Heart left ventricle (tissue), 16 donors: ENCODE measurements around the gene MPZL1. TPM values are rescaled to one million over a fixed set of nuclear protein-coding genes. Genes with fewer than 3 reads are reported as not detected.

ENCODE experiments used
- ATAC-seq, 4 donors: fragments of 200-7000 bp; cut with Tn5 transposase; one replicate each; pipeline ENCODE4 v1.9.1; 2020 to 2022; ENCODE audit warnings: moderate library complexity in 4 of 4, mild to moderate bottlenecking in 3 of 4, moderate number of reproducible peaks in 1 of 4
- DNase-seq, 5 donors: peaks; one replicate each; pipeline ENCODE4 v3.0.0-alpha.2; 2020
- H3K27ac ChIP-seq, 12 donors: fragments of 200-600 bp; sonication (generic) in 4 of 12; one replicate each; pipeline versions ENCODE4 v1.5.0 to v1.8.0; 2016 to 2022; ENCODE audit warnings: mild to moderate bottlenecking in 2 of 12
- H3K27me3 ChIP-seq, 9 donors: fragments of 200-600 bp; sonication (generic) in 2 of 9; one replicate each; pipeline versions ENCODE4 v1.5.1 to v1.8.0; 2016 to 2022; ENCODE audit warnings: mild to moderate bottlenecking in 3 of 9
- H3K36me3 ChIP-seq, 9 donors: fragments of 200-600 bp; sonication (generic) in 2 of 9; one replicate each; pipeline versions ENCODE4 v1.5.0 to v1.8.0; 2018 to 2022; ENCODE audit warnings: mild to moderate bottlenecking in 2 of 9
- H3K4me1 ChIP-seq, 12 donors: fragments of 200-600 bp; sonication (generic) in 4 of 12; one replicate each; pipeline versions ENCODE4 v1.5.0 to v1.8.0; 2016 to 2022; ENCODE audit warnings: mild to moderate bottlenecking in 3 of 12
- H3K4me3 ChIP-seq, 12 donors: fragments of 200-600 bp; sonication (generic) in 4 of 12; one replicate each; pipeline versions ENCODE4 v1.5.0 to v1.8.0; 2017 to 2022; ENCODE audit warnings: mild to moderate bottlenecking in 9 of 12, moderate library complexity in 4 of 12
- H3K9me3 ChIP-seq, 12 donors: fragments of 200-600 bp; sonication (generic) in 4 of 12; one replicate each; pipeline versions ENCODE4 v1.5.0 to v1.8.0; 2016 to 2022; ENCODE audit warnings: mild to moderate bottlenecking in 1 of 12
- CTCF ChIP-seq, 12 donors: fragments of 200-600 bp; sonication (generic) in 4 of 12; IDR thresholded peaks; one replicate each; pipeline versions ENCODE4 v1.5.0 to v1.8.0; 2018 to 2022; ENCODE audit warnings: antibody characterized with exemption in 12 of 12, mild to moderate bottlenecking in 5 of 12
- POLR2A ChIP-seq, 2 donors: fragments of 450-650 bp; IDR thresholded peaks; one replicate each; pipeline ENCODE4 v1.6.1; 2017; ENCODE audit warnings: antibody characterized with exemption in 2 of 2, mild to moderate bottlenecking in 2 of 2, moderate library complexity in 2 of 2
- WGBS, 4 donors: extraction: QIAGEN DNeasy Blood & Tissue Kit in 2 of 4; methylation state at CpG; one replicate each; pipeline versions ENCODE4 v1.1.5 to v1.1.7; 2013 to 2018; 5-methylcytosine and 5-hydroxymethylcytosine counted together
- intact Hi-C, 10 donors: fragments of 100-400 bp; cut with DNase I; formaldehyde crosslinking; loops; one replicate each; pipeline versions ENCODE4 v1.11.1 to v1.14.2; 2022
- polyA plus RNA-seq, 2 donors: library from polyadenylated mRNA; stranded (reverse); fragments of 200-250 nt; gene quantifications; one replicate each; pipeline ENCODE4 v1.2.3, GENCODE V29; 2013
- total RNA-seq, 9 donors: library from RNA; depleted of rRNA in 2 of 9; stranded (reverse); fragments of >200 nt in 2 of 9; fragmentation: NEBNext Ultra II Directional in 3 of 9; extraction: Animal tissue kit (Norgen Biotek cat#: 25700) in 3 of 9; gene quantifications; one replicate each; pipeline versions ENCODE4 v1.1.0 to v1.2.4, GENCODE V29; 2016 to 2023
- donor health status: ischemic (EF 13 %, LVEDD 7.1; RV severe dilation, severe dysfunction).
- donor health status: healthy with polysubstance abuse.
- donor health status: DM: no; HTN: yes; CAD: no.
- donor health status: DM: no; HTN: no; CAD: no.
- donor health status: ischemic (EF 25% LVEDD 6.9; RV normal size, moderate dysfunction).
- donor health status: ischemic (EF 25% LVEDD 5.7; RV mildly dilated, moderate dysfunction).
- donor health status: healthy.
- donor health status: DM: yes; HTN: yes; CAD: no.
- donor health status: ischemic (EF 35%, LVEDD 5.7; RV mildly dilated, moderate dysfunction).
- donor health status: nonischemic (EF 11% LVEDD 7.7; RV severe dilation, severe dysfunction).
- donor health status: DM: yes; HTN: yes; CAD: no.
- donor health status: PGD.
- donor health status: ischemic (EF 29% LVEDD 5.4; RV normal size, mild dysfunction).
- donor health status: nonischemic (EF 23%, LVEDD 6.1; RV moderate dilation, normal function).

The MPZL1 gene
- total and polyA plus RNA-seq, 11 donors = 7.0 to 56.3 (median 29.4) TPM

- no peaks in the 10 kb centered on the region for H3K9me3 ChIP-seq
- peaks cover 0 to 16% (median 5%) of the 10 kb centered on the region in 12 donors for H3K4me1 ChIP-seq
- intact Hi-C loops = loop anchor here in 1 of 10 donors (5.0 kb wide), 1 partner anchor 33 kb away; no protein-coding TSS in a partner anchor
- no peak overlapping the region for H3K4me3 ChIP-seq
- ATAC-seq (peak in 1 of 4 donors; percentile 14), DNase-seq (no peak)
- H3K27ac ChIP-seq = no peak overlapping the region
- WGBS, 4 donors = 78 to 93% (median 85%) methylated on average over 5 of the region's 5 CpGs
- TF ChIP-seq POLR2A (IDR thresholded peaks at IDR 0.05) (no peak), CTCF (IDR thresholded peaks at IDR 0.05) (no peak)
- no peaks in the 10 kb centered on the region for H3K27me3 ChIP-seq
- peaks cover 0 to 47% (median 41%) of the 10 kb centered on the region in 9 donors for H3K36me3 ChIP-seq
These were observed 68.3 kb downstream of the MPZL1 start for GRCh38 chr1:167790117-167790516.

GRCh38 chr1:167791281-167792187 lies 69.8 kb downstream of the MPZL1 start:
- H3K4me1 ChIP-seq = peaks cover 0 to 31% (median 15%) of the 10 kb centered on the region in 12 donors
- H3K27me3 ChIP-seq = no peaks in the 10 kb centered on the region
- ATAC-seq (peak; percentile 33 to 79 (median 57)), DNase-seq (peak in 4 of 5 donors; percentile 33 to 59 (median 44))
- intact Hi-C loops = loop anchor here in 1 of 10 donors (5.0 kb wide), 1 partner anchor 34 kb away; no protein-coding TSS in a partner anchor
- 58 to 76% (median 62%) methylated on average over 5 of the region's 5 CpGs for WGBS, 4 donors
- peak overlapping the region in 9 of 12 donors; percentile 7 to 60 (median 40) for H3K27ac ChIP-seq
- TF ChIP-seq POLR2A (IDR thresholded peaks at IDR 0.05) (no peak), CTCF (IDR thresholded peaks at IDR 0.05) (peak in 1 of 12 donors; percentile 3)
- peaks cover 0 to 42% (median 38%) of the 10 kb centered on the region in 9 donors for H3K36me3 ChIP-seq
- H3K4me3 ChIP-seq = no peak overlapping the region
- no peaks in the 10 kb centered on the region for H3K9me3 ChIP-seq

- WGBS, 4 donors = 77 to 87% (median 82%) methylated on average over 4 of the region's 4 CpGs
- no peaks in the 10 kb centered on the region for H3K9me3 ChIP-seq
- TF ChIP-seq POLR2A (IDR thresholded peaks at IDR 0.05) (no peak), CTCF (IDR thresholded peaks at IDR 0.05) (no peak)
- peak overlapping the region in 3 of 12 donors; percentile 12 to 51 (median 31) for H3K27ac ChIP-seq
- intact Hi-C loops = loop anchor here in 1 of 10 donors (5.0 kb wide), 1 partner anchor 35 kb away; no protein-coding TSS in a partner anchor
- H3K36me3 ChIP-seq = peaks cover 0 to 36% (median 33%) of the 10 kb centered on the region in 9 donors
- DNase-seq (peak in 1 of 5 donors; percentile 41), ATAC-seq (peak in 3 of 4 donors; percentile 5 to 40 (median 10))
- H3K27me3 ChIP-seq = no peaks in the 10 kb centered on the region
- no peak overlapping the region for H3K4me3 ChIP-seq
- H3K4me1 ChIP-seq = peaks cover 0 to 37% (median 21%) of the 10 kb centered on the region in 12 donors
These were observed 70.4 kb downstream of the MPZL1 start for GRCh38 chr1:167792188-167792565.

- no peak for TF ChIP-seq POLR2A (IDR thresholded peaks at IDR 0.05)
- peak overlapping the region in 1 of 12 donors; percentile 76 for H3K27ac ChIP-seq
- no peaks in the 10 kb centered on the region for H3K27me3 ChIP-seq
- intact Hi-C loops = loop anchor here in 1 of 10 donors (5.0 kb wide), 1 partner anchor 37 kb away; no protein-coding TSS in a partner anchor
- peaks cover 0 to 17% (median 14%) of the 10 kb centered on the region in 9 donors for H3K36me3 ChIP-seq
- ATAC-seq (no peak), DNase-seq (no peak)
- peaks cover 0 to 46% (median 28%) of the 10 kb centered on the region in 12 donors for H3K4me1 ChIP-seq
- WGBS, 4 donors = 85 to 100% (median 99%) methylated on average over 1 of the region's 1 CpG
- no peak overlapping the region for H3K4me3 ChIP-seq
- H3K9me3 ChIP-seq = no peaks in the 10 kb centered on the region
These were observed 72.3 kb downstream of the MPZL1 start for GRCh38 chr1:167794043-167794442.
